GM12874 (cell line): ENCODE measurements around the gene MROH9.

ENCODE experiments used
- TF ChIP-seq, protein P1 (sequence below): IDR thresholded peaks from 2 replicates; pipeline ENCODE4 v1.5.1; 2011; ENCODE audit warnings: low read depth, mild to moderate bottlenecking, control low read depth, low read length, moderate library complexity; ENCODE audit not compliant: insufficient read depth

MROH9 gene

DNA sequence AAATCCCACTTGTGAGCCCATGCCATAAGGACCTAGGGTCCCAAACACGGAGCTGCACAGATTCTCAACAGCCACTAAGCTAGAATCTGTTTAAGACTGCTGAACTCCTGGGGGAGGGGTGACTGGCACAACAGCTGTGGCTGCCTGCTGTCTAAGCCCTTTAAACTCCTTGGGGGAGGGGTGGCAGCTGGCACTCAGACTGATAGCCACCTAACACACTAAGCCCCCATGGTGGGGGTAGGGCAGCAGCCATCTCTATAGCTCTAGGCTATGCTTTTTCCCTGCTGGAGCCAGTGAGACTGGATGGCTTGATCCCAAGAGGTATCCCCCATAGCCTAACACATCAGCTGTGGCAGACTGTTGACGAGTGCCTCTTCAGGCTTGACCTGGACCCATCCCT lies 82.1 kb downstream of the MROH9 start:
- TF ChIP-seq, protein P1, sequence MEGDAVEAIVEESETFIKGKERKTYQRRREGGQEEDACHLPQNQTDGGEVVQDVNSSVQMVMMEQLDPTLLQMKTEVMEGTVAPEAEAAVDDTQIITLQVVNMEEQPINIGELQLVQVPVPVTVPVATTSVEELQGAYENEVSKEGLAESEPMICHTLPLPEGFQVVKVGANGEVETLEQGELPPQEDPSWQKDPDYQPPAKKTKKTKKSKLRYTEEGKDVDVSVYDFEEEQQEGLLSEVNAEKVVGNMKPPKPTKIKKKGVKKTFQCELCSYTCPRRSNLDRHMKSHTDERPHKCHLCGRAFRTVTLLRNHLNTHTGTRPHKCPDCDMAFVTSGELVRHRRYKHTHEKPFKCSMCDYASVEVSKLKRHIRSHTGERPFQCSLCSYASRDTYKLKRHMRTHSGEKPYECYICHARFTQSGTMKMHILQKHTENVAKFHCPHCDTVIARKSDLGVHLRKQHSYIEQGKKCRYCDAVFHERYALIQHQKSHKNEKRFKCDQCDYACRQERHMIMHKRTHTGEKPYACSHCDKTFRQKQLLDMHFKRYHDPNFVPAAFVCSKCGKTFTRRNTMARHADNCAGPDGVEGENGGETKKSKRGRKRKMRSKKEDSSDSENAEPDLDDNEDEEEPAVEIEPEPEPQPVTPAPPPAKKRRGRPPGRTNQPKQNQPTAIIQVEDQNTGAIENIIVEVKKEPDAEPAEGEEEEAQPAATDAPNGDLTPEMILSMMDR = no peak

DNA sequence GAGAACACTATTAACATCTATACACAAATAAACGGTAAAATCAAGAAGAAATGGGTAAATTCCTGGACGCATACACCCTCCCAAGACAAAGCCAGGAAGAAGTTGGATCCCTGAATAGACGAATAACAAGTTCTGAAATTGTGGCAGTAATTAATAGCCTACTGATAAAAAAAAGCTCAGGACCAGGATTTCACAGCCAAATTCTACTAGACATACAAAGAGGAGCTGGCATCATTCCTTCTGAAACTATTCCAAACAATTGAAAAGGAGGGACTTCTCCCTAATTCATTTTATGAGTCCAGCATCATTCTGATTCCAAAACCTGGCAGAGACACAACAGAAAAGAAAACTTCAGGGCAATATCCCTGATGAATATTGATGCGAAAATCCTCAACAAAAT lies 84.6 kb downstream of the MROH9 start:
- TF ChIP-seq, protein P1 = no peak

DNA sequence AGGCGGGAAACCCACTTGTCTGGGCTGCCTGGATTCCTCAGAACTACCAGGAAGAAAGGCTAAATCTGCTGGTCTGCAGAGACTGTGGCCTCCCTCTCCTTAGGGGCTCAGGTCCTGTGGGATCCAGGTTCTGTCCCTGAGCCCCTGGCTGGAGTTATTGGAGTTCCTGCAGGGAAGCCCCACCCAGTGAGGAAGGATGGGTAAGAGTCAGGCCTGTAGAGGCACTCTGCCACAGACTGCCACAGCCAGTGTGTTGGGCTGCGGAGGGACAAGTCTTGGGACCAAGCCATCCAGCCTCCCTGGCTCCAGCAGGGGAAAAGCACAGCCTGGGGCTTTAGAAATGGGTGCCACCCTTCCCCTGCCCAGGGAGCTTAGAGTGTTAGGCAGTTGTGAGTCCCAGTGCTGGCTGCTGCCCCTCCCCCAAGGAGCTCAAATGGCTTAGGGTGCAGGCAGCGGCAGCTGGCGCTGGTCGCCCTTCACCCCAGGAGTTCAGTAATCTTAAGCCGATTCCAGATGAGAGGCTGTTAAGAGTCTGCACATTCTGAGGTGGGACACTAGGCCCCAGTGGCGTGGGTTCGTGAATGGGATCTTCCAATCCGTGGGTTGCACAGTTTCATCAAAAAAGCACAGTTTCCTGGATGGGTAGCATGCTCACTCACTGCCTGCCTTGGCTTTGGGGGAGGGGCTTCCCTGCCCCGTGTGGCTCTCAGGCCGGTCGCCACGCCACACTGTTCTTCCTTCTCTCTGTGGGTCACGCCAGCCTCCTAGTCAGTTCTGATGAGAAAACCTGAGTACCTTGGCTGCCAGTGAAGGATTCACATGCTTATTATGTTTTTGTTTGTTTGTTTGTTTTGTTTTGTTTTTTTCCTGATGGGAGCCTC lies 97.7 kb downstream of the MROH9 start:
- TF ChIP-seq, protein P1 = no peak

DNA sequence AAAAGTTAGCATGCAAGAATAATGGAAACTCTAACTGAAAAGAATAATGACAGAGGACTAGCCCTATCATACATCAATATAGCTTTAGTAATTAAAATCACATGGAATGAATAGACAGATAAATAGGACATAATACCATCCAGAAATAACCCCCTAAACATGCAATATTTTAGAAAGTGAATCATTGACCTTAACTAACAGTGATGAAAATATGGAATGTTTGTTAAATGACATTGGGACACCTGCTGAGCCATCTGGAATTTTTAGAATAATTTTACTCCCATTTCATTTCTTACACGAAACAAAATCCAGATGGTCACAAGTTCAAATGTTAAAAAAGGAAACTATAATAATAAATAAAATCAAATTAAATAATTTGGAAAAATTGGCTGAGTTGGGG lies 102.3 kb downstream of the MROH9 start:
- TF ChIP-seq, protein P1 = no peak

DNA sequence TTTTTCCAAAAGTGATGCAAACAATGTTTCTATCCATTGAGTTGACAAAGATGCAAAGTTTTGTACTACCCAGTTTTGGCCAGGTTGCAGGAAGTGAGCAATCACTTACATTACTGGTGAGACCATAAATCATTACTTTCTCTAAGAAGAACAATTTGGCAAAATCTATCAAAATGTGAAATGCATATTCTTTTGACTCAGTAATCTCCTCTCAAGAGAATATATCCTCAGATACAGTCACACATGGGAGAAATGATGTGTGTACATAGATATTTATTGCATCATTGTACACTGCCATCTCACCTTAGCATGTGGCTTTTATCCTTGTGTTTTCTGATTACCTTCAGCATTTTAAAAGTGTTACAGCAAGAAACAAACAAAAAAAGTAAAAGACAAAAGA lies 103.0 kb downstream of the MROH9 start:
- TF ChIP-seq, protein P1 = no peak

DNA sequence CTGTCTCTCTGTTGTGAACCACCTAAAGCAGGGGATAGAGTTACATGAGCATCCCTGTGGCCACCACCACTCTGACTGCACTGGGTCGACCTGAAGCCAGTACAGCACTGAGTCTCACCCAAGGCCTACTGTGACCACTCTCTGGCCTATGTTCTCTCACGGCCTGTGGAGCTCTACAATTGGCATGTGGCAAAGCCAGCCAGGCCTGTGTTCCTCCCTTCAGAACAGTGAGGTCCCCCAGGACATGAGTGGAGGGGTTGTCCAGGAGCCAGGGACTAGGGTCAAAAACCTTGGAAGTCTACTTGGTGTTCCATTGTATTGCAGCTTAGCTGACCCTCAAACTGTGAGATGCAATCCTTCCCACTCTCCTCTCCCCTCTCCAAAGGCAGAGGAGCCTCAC lies 112.7 kb downstream of the MROH9 start:
- TF ChIP-seq, protein P1 = no peak

DNA sequence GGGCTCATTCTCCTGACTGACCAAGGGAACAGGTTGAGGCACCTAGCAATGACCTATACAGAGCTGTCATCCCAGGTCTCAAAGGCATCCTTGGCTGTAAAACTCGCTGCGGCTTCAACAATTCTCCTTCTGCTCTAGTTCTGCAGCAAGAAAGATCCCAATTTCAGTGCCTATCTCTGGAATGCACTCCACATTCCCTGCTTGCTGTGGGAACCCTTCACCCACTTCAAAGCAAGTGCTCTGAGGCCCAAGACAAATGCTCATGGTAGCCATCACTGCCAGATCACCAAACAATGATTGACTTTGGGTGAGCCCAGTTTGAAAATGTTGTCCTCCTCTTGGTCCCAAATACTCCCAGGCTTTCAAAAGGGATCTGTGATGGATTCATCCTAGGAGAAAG lies 117.6 kb downstream of the MROH9 start:
- TF ChIP-seq, protein P1 = no peak
